GM19455 (cell line): Measurements from ENCODE around the gene CLMN.

ENCODE experiments used
- ATAC-seq: cut with Tn5 transposase; IDR thresholded peaks from one replicate; pipeline ENCODE4 v1.9.1; 2021; ENCODE audit not compliant: unreplicated experiment

CLMN gene

DNA sequence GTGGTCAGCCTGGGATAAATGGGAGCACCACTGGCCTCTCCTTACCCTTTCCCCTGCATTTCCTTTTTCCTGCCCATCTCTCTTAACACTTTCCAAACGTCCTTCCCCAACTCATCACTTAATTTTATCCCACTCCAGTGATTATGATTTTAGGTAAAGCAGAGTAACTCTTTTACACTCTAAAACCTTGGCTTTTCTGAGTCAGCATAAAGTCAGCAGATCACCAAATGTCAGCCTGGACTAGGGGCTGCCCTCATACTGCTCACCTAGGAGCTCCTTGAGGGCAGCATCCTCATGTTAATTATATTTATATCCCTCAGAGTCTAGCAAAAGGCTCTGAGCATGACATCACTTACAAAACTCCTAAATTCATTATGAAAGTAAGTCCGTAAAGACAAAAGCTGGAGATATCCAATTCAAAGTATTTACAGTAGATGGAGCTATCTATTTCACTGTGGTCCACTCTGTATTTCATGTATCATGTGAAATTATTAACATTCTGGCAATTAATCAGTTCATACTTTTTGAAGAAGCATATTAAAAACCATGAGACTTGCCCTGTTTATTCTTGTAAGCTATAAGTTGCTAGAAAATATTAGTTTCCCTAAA is 145.4 kb downstream of the CLMN start:
- ATAC-seq = no peak

DNA sequence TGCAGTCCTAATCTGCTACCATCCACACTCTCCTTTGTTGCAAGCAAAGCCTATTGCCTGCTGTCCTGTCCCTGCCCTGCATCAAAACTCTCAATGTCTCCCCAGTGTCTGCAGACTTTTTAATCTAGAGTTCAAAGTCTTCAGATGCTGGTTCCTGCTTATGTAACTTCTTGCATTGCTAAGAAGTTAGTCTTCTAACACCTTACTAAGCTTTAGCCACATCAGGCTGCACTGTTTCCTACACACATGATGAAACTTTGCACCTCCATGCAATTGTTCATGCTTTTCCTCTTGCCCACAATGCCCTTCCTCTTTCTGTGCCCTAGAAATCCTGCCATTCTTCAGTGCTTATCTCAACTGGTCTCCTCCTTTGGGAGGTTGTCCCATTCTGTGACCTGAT is 146.2 kb downstream of the CLMN start:
- ATAC-seq = no peak

DNA sequence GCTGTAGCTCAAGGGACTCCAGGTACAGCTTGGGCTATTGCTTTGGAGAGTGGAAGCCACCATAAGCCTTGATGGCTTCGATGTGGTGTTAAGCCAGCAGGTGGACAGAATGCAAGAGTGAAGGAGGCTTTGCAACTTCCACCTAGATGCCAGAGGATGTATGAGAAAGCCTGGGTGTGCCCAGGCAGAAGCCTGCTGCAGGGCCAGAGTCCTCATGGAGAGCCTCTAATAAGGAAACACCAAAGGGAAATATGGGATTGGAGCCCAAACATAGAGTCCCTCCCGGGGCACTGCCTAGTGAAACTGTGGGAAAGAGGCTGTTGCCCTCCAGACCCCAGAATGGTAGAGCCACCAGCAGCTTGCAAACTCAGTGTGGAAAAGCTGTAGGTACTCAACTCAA is 152.5 kb downstream of the CLMN start:
- no peak for ATAC-seq

DNA sequence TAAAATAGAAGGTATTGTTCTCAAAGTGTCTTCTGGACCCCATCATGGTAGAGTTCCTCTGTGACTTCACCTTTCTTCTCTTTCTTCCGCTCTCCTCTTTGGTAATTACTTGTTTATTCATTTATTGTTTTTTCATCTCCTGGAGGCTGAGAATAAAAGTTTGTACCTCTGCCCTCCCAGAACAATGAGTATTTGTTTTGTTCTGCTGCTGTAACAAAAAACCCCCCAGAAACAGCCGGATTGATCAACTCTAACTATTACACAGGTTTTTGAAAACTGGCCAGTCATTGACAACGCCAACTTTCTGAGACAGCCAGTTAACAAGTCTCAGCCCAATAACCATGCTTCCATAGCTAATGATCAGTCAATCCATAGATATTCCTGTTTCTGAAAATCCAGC is 154.2 kb downstream of the CLMN start:
- ATAC-seq = no peak

DNA sequence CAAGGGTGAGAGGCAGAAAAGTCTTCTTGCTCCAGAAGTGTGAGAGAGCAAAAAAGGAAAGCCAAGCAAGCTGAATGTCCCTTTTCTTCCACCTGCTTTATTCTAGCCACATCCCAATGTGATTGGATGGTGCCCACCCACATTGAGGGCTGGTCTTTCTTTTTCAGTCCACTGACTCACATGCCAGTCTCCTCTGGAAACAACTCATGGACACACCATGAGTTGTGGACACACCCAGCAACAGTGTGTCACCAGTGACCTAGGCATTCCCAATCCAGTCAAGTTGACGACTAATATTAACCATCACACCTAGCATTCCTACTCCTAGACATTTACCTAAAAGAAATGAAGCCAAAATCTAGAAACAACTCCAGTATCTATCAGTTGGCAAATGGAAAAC is 155.2 kb downstream of the CLMN start:
- ATAC-seq = no peak

DNA sequence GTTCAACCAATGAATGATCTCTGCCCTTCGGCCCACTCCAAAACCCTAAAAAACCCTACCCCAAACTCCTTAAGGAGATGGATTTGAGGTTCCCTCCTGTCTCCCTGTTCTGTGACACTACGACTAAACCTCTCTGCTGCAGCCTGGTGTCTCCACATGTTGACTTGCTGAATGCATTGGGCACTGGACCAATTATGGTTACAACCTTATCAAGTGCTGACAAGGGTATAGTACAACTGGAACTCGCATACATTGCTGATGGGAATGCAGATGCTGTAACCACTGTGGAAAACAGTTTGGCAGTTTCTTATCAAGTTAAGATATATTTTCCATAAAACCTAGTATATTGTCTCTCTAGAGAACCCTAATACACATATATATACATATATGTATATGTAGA is 156.0 kb downstream of the CLMN start:
- no peak for ATAC-seq

DNA sequence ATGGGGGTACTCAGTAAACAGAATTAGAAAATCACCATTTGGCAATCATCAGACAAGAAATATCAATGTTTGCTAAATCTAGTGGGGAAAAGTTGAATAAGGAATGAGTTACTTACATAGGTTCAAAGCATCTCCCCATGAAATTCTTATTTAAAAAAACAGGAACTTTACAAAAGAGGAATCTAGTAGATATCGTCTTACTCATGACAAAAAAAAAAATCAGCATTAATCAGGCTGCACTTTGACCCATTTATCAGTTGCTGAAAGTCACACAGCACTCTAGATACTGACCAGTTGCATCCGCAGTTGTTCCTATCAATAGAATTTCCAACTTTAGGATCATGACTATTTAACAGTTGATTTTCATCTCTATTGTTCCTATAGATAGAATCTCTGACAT is 156.6 kb downstream of the CLMN start:
- no peak for ATAC-seq

DNA sequence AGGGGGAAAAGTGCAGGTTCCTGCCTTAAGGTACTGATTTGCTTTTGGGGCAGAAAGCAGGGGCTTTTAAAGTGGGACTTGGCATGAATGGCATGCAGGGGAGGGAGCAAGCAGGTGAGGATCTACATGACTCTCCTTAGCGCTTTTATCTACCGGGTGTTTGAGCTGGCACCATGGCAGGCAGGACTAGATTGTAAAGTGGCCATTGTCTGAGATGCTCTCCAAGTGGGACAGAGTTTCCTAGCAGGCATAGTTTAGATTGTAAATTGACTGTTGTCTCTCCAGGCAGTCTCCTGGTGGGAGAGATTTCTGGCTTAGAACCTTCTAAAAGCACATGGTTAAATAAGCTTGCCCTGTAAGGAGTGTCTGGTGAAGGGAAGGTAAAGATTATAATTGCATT is 157.1 kb downstream of the CLMN start:
- no peak for ATAC-seq

DNA sequence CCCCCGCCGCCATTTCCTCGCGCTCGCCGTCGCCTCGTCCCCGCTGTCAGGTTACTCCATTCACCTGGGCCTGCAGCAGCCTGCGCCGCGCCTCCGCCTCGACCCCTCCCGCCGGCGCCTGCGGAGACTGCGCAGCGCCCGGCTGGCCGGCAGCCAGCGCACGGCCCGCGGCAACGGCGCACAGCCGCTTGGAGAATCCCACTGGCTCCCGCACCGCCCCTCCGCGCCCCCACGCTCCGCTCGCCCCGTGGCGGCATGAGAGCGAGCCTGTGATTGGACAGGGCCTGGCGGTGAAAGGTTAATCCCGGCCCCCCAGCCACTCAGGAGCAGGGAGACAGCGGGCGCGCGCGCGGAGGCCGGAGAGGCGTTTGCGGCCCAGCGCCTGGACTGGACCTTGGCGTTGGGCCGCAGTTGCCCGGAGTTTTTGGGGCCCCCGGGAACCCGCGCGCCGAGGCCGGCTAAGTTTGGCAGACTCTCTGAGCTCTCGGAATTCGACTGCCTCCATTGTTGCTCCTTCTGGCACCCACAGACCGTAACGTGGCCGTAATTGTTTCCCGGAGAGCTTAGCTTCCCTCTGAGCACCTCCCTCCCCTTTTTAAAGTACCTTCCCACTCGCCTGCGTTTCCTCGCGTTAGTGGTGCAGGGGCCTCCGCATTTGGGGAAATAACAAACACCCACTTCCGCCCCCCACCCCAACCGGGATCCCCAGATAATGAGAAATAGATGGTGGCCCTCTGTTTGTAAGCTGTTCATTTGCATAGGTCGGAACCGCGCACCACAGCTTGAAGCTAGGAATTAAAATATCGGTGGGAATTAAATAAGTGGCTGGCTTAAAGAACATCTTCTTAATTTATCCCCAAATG is 162.2 kb downstream of the CLMN start, which contains the start of gene DICER1:
Gene DICER1, minus strand, starts transcription at position 203 of the 863 bp plus-strand sequence. CDS start 24,071 bp downstream, outside the sequence.
- ATAC-seq = peak; percentile 72

DNA sequence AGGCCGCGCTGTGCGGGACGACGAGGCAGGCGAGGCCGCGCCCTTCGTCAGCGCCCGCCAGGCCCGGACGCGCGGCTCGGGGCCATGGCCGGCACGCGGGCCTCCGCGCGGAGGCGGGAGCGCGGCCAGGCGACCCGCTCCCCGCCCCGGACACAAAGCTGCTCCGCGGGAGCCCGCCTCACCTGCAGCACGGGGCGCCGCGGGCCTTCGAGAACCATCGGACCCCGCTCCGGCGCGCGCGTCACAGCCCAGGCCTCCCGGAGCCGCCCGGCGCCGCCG is 162.7 kb downstream of the CLMN start:
- peak; percentile 40 for ATAC-seq

DNA sequence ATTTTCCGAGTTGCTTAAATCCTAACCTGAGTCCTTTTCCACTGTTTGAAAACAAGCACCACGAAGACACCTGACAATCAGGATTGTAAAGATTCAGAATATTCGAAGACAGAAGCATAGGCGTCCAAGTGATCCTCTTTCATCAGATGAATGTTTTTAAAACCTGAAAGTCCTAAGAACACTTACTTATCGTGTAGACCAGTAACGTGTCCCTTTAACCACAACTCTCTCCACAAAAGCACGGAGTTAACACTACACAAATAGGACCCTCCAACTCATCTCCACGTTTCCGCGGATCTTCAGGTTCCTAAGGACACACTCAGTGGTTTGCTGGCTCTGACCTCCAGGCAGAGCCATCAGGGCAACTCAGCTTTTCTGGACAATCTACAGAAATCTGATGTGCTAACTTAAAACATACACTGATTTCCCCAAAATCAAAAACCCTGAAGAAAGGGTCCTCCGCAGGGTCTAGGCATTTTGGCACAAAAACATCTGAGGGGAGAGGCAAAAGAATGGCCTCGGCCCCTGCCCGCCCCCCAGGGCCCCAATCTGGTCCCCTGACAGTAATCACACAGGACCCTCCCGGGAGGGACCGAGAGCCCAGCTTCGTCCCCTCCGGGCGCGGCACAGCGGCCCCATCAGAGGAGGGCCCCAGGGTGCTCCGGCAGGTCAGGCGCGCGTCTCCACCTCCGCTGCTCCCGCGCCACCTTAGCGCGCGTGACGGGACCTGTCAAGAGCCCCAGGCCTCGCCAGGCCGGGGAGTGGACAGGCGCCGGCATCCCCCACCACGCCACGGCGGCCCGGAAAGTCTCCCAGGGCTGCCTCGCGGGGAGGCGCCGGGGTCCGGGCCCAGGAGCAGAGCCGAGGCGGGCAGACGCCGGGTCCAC is 163.3 kb downstream of the CLMN start:
- peak; percentile 45 for ATAC-seq

DNA sequence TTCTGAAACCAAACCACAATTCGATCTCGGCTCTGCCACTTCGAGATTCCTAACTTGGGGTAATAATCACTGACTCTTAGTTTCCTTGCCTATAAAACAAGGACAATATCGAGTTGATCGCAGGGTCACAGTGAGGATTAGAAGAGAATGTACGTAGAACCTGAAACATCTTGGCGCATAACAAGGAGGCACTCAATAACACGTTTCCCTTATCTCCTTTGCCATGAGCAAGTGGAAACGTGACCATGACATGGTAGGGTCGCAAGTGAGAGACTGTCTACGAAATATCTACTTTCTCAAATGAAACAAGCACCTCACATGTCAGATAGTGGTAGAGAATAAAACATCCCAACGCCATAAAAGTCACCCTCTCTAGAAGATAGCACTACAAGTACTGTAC is 164.7 kb downstream of the CLMN start:
- ATAC-seq = no peak

DNA sequence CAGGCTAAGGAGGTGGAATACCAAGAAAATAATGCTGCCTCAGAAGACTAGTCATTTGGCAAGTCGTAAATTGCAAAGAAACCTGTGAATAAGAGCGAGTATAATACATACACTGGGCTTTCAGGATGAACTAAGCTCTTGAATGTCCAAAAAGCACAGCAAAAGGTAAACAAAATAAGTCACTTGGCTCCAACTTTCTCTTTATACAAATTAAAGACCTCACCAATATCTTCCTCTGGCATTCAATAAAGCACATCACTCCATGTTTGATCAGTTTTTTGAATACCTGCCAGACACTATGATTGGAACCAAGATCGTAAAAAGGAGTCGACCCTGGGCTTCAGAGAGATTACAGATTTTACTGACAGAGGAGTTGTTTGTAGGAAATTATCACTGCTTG is 165.8 kb downstream of the CLMN start:
- ATAC-seq = no peak

DNA sequence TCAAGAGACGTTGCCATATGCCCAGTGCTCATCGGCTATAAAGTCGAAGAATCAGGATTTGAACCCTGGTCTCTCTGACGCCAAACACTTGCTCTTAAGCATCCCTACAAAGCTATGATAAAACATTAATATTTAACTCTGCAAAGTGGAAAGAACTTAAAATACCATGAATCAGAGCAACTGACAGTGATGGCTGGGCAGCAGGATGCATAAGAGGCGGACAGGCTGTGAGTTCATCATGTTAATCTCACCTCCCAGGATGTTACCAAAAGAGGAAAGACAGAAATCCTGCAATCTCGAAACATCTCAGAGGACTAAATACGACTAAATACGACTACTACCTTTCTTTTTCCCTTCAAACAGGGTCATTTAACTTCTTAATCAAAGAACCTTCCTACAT is 168.1 kb downstream of the CLMN start:
- no peak for ATAC-seq

DNA sequence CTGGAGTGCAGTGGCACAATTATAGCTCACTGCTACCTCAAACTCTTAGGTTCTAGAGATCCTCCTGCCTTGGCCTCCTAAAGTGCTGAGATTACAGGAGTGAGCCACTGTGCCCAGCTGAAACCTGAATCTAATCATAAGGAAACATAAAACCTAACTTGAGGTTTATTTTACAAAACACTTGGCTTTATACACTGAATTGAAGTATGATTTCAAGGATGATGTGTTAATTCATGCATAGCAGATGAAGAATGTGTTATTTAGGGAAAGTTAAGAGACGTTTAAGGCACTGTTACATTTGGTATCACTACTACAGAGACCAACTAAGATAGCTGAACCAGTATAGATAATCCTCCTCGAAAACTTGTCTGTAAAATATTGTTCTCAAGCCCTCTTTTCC is 168.8 kb downstream of the CLMN start:
- ATAC-seq = no peak

DNA sequence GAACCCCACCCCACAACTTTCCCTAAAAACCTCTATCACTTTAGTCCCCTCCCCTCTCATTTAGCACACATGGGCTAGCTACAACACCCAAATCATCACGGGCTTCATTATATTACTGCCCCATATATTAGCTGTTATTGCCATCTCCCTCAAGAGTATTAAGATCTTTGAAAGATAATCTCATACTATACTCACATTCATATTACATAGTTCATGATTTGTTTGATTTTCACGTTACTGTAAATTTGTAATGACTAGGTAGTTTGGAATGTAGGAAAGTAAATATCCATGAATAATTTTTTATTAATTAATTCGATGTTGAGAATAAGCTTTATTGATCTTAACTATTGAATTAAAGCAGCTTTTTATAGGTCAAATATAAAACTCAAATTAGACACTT is 170.3 kb downstream of the CLMN start:
- no peak for ATAC-seq

DNA sequence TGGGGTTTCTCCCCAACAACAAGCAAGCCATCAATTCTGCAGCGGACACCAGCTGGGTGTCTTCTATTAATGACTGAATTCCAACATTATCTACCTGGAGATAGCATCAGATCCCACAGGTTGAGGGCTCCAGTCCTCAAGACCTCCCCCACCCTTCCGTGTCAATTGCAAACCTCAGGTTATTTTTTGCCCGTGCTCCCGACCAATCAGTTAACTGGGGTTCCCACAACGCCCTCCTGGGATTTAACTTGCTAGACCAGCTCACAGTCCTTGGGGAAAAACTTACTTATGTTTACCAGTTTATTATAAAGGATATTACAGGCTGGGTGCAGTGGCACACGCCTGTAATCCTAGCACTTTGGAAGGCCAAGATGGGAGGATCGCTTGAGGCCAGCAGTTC is 172.1 kb downstream of the CLMN start:
- no peak for ATAC-seq

DNA sequence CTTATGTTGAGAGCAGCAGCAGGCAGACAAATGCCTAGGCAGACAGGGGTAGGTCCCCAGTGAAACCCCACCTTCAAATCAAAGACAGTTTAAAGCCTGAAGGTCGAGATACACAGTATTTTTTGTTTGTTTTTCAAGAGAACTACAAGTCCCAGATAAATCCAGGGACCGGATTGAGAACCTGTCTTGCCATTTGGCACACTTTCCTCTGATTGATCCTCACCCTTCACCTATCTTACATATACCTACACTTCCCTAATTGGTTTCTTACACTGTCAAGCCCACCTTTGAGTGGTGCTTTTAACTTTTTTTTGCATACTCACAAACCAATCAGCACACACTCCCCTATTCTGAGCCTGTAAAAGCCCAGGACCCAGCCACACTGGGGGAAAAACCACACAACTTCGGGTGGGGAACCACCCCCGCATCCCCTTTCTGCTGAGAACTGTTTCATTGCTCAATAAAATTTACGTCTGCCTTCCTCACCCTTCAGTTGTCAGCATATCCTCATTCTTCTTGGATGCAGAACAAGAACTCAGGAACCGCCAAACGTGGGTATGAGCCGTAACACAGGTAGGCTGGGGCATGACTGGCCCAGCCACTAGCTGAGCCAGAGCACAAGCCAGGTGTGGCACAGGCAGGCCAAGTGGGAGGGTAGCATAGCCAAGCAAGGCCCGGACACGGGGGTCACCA is 173.5 kb downstream of the CLMN start:
- ATAC-seq = no peak

DNA sequence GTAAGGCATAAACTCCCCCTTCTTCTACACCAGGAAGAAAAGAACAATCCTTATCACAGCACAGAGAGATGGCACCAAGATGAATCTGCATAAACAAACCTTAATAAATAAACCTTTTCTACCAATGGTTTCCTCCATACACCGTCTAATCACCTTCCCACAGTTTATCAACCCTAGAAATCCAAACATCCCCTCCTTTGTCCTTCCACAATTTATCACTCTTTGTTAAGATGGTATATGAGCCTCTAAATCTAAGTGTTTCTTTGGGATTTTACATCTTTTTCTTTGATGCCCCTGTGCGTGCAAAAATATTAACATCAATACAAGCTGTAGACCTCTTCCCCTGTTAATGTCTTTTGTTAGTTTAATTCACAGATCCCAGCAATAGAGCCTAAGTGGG is 174.9 kb downstream of the CLMN start:
- no peak for ATAC-seq

DNA sequence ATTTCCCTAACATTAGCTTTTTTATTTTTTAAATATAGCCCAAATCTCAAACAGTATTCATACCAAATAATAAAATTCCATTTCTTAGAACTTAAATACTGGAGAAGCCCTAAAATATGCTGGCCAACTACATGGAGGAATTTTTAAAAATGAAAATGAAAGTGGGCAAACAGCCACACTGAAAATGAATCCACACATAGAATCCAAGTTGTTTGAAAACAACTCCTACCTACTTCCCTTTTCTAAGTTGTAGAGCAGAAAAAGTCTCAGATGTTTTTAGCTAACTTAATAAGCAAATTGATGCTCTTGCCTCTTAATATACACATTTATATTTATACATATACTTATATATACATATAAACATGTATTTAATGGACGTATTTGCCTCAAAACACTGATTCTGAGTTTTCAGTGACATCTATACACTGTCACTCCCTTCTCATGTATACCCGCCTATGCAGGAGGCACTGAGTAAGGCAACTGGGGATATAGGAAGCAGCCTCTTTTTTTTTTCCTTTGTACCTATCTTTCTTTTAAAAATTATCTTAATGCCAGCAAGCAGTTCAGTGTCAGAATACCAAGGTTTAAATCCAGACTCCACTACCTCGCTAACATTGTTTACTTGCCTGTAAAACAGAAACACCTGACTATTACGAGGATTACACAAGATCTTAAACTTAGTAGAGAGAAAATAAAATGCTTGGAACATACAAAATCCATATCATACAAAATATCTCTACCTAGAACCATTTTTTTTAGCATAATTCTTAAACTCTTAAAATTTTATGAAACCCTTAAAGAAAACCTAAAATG is 175.7 kb downstream of the CLMN start:
- ATAC-seq = no peak
